Activated T-cell treated with anti-CD3 and anti-CD28 coated beads, Interleukin-2, amount 50 U/mL, for 72 hours (primary cell): ENCODE results near the gene ASIC4. TPM values are rescaled to one million over a fixed set of nuclear protein-coding genes. Genes with fewer than 3 reads are reported as not detected.
A peak's percentile ranks its signal among the peaks of the same experiment; 100 is the strongest.

Experiments
- ATAC-seq, 2 donors: fragments of 150-1000 bp; cut with Tn5 transposase; replicated peaks in 1 of 2; 2 replicates each; pipeline ENCODE4 v1.10.0; 2021; ENCODE audit warnings: moderate library complexity in 2 of 2, mild to moderate bottlenecking in 1 of 2
- DNase-seq, 2 donors: peaks; one replicate each; pipeline ENCODE4 v3.0.0; 2021 to 2022; ENCODE audit warnings: mixed read lengths in 1 of 2
- H3K27ac Mint-ChIP-seq: one replicate; pipeline ENCODE4 v1.8.0; 2022; ENCODE audit warnings: mild to moderate bottlenecking, moderate library complexity, mixed read lengths
- H3K27me3 Mint-ChIP-seq: one replicate; pipeline ENCODE4 v1.8.0; 2022; ENCODE audit warnings: low read depth, mixed read lengths
- H3K36me3 Mint-ChIP-seq, 2 donors: one replicate each; pipeline ENCODE4 v1.8.0; 2022; ENCODE audit warnings: mixed read lengths in 2 of 2, mild to moderate bottlenecking in 1 of 2; ENCODE audit not compliant: insufficient read depth in 2 of 2
- H3K4me1 Mint-ChIP-seq: one replicate; pipeline ENCODE4 v1.8.0; 2022; ENCODE audit warnings: low read depth, mixed read lengths
- H3K4me3 Mint-ChIP-seq, 2 donors: one replicate each; pipeline ENCODE4 v1.8.0; 2022; ENCODE audit warnings: mild to moderate bottlenecking in 2 of 2, mixed read lengths in 2 of 2, moderate library complexity in 2 of 2
- H3K9me3 Mint-ChIP-seq, 2 donors: one replicate each; pipeline ENCODE4 v1.8.0; 2022; ENCODE audit warnings: mixed read lengths in 2 of 2
- total RNA-seq, 2 donors: library from RNA; stranded (reverse); gene quantifications; one replicate each; pipeline ENCODE4 v1.2.3, GENCODE V29; 2022

Gene ASIC4
- total RNA-seq, 2 donors from 2014 or later = 0.19 to 0.30 TPM

DNA sequence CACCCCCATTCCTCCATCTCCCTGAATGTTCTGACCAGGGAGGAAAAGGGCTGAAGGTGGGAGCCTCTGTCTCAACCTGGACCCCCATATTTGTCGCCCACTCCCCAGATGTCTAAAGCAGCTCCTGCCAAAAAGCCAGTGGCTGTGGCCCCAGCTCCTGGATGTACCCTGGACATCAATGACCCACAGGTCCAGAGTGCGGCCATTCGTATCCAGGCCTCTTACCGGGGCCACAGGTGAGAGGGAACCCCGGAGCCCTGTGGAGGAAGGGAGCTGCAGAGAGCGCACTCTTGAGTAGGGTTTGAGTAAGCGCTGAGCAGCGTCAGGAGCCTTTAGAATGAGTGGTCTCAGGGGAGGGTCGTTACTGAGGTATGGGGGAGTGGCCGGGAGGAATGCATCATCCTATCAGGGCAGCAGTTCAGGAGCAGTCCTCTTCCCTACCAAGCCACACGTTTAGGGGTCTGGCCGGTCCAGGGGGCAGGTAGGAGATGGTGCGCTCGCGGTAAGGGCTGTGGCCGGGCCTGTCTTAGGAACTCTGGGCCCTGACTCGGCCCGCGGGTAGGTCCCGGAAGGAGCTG lies 17.9 kb upstream of the ASIC4 start:
- H3K9me3 Mint-ChIP-seq = no peaks in the 10 kb centered on the region
- peaks cover 2 to 5% of the 10 kb centered on the region in 2 donors for H3K36me3 Mint-ChIP-seq
- no peak overlapping the region for H3K27ac Mint-ChIP-seq
- no peak for ATAC-seq
- H3K4me3 Mint-ChIP-seq = peak overlapping the region; percentile 12 to 98
- H3K4me1 Mint-ChIP-seq = peaks cover 37% of the 10 kb centered on the region
- DNase-seq = no peak
- peaks cover 53% of the 10 kb centered on the region for H3K27me3 Mint-ChIP-seq

DNA sequence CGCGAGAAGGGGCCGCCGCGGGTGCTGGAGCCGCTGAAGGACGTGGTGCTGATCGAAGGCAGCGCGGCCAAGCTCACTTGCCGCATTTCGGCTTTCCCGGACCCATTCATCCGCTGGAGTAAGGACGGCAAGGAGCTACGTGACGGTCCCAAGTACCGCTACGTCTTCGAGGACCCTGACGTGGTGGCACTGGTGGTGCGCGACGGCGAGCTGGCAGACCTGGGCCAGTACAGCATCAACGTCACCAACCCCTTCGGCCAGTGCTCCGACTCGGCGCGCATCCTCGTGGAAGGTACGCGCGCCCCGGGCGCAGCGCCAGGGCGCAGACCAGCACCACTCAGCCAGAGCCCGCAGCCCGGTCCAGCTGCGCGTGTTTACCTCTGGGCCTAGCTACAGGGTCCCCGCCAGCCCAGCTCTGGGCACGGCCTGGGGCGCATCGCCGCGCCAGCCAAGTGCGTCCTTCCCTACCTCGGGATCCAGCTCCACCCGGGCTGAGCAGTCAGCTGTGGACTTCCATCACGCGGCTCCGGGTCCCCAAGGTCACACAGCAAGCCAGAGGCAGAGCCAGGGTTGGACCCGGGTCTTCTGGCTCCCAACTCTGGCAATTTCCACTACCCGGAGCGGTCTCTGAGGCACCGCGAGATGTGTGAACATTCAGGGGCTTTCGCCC lies 17.3 kb upstream of the ASIC4 start:
- peaks cover 37% of the 10 kb centered on the region for H3K4me1 Mint-ChIP-seq
- H3K4me3 Mint-ChIP-seq = peak overlapping the region; percentile 95 to 98
- H3K27me3 Mint-ChIP-seq = peaks cover 53% of the 10 kb centered on the region
- H3K36me3 Mint-ChIP-seq = peaks cover 2 to 5% of the 10 kb centered on the region in 2 donors
- no peak for DNase-seq
- no peak for ATAC-seq
- no peaks in the 10 kb centered on the region for H3K9me3 Mint-ChIP-seq
- H3K27ac Mint-ChIP-seq = no peak overlapping the region

DNA sequence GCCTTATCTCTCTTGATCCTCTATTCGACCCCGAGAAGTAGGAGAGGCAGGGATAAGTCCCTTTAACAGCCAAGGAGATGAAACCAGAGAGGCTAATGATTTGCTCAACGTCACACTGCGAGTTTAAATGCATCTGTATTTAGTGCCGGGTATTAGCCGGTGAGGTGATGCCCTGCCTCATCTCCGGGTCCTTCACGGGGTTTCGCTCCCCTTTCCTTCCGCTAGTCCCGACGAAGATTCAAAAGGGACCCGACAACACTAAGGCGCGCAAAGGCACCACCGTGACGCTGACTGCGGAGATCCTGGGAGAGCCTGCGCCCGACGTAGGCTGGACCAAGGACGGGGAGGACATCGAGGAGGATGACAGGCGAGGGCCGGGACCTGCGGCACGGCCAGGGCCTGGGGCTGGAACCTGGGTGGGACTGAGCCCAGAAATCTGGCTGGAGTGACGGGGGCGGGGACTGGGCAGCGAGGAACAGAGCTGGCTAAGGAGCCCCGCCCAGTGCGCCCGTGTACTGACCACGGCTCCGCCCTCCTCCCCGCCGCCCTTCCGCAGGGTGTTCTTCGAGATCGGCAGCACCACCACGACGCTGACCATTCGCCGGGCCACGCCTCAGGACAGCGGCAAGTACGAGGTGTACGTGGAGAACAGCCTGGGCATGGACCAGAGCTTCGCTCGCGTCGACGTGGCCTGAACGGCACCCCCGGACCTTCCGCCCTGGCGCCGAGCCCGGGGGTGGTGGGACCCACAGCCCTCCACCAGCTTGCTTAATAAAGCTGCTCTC lies 16.6 kb upstream of the ASIC4 start:
- ATAC-seq (peak; percentile 33 to 47), DNase-seq (peak; percentile 58 to 61)
- Mint-ChIP-seq H3K27ac (no peak overlapping the region), H3K36me3 (peaks cover 2 to 5% of the 10 kb centered on the region in 2 donors), H3K4me3 (peak overlapping the region; percentile 95 to 98), H3K27me3 (peaks cover 52% of the 10 kb centered on the region), H3K9me3 (no peaks in the 10 kb centered on the region), H3K4me1 (peaks cover 37% of the 10 kb centered on the region)

DNA sequence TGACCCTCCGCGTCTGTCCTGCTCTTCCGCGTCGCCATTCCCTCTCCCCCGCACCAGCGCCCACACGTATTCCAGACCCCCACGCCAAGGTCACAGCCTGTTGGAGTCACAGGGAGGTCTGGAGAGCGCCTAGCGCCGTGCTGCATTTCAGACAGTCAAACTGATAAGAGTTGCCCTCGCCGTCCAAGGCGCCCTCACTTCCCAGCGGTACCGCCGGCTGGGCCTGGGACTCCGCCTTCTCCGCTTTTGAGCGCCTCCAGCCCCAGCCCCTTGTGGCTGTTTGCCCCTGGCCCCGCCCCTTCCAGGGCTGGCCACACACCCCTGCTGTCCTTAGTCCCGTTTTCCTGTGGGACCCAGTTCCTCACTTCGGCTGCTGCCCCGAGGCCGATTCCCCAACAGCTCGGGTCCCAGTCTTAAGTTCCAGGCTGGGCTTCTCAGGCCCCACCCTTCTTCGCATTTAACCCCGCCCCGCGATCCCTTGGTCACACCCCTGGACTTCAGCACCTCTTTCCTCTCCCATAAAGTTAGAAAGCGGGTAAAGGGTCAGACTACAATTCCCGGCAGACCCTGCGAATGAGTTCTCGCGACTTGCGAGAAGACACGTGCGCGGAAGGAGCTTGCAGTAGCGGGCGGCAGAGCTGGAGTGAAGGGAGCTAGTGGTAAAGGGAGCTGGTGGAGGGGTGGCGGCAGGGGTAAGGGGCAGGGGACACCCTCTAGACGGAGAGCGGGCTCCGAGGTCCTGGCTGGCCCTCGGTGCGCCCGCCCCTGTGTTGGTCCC lies 15.8 kb upstream of the ASIC4 start, which contains the start of gene GMPPA:
TSS of gene GMPPA (plus strand) at position 612 of the 778 bp plus-strand sequence. CDS start 1,085 bp downstream, outside the sequence.
- DNase-seq = peak; percentile 92 to 95
- H3K4me1 Mint-ChIP-seq = peaks cover 37% of the 10 kb centered on the region
- peaks cover 44% of the 10 kb centered on the region for H3K27me3 Mint-ChIP-seq
- H3K27ac Mint-ChIP-seq = peak within 1 kb of the TSS; percentile 87
- peak within 1 kb of the TSS; percentile 95 to 98 for H3K4me3 Mint-ChIP-seq
- peaks cover 2 to 5% of the 10 kb centered on the region in 2 donors for H3K36me3 Mint-ChIP-seq
- peak; percentile 91 to 92 for ATAC-seq
- H3K9me3 Mint-ChIP-seq = no peaks in the 10 kb centered on the region

DNA sequence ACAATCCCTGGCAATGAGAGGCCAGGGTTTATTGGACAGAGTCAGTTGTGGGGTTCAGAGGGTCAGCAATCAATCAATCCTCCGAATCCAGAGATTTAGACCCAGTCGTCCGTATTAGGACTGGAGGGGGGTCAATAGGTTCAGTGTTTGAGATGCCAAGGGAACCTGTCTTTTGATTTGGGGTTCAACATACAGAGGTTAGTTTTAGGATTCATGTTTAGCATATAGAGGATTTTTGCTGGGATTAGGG lies 15.3 kb upstream of the ASIC4 start:
- H3K27ac Mint-ChIP-seq = peak overlapping the region; percentile 87
- no peak for ATAC-seq
- H3K4me3 Mint-ChIP-seq = peak overlapping the region; percentile 95 to 98

DNA sequence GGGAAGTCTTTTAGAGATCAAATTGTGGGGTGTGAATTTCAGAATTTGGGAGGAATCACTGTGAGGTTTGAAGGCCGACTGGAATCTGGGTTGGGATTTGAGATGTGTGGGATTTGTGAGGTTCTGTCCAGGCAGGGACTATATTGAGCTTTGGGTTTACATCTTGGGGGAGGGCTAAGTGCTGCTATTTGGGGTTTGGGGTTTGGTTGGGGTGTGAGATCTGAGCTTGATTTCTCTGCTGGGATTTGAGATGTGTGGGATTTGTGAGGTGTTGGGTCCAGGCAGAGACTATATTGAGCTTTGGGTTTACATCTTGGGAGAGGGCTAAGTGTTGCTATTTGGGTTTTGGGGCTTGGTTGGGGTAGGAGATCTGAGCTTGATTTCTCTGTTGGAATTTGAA lies 14.7 kb upstream of the ASIC4 start:
- Mint-ChIP-seq H3K27ac (peak overlapping the region; percentile 87), H3K9me3 (no peaks in the 10 kb centered on the region), H3K27me3 (peaks cover 33% of the 10 kb centered on the region), H3K4me3 (peak overlapping the region; percentile 95 to 98), H3K4me1 (peaks cover 41% of the 10 kb centered on the region), H3K36me3 (peaks cover 5% of the 10 kb centered on the region in 2 donors)
- DNase-seq (no peak), ATAC-seq (no peak)

More for the DNA sequence above, 15.3 kb upstream of the ASIC4 start:
- Mint-ChIP-seq H3K36me3 (peaks cover 2 to 5% of the 10 kb centered on the region in 2 donors), H3K4me1 (peaks cover 37% of the 10 kb centered on the region), H3K9me3 (no peaks in the 10 kb centered on the region), H3K27me3 (peaks cover 39% of the 10 kb centered on the region)
- DNase-seq = no peak

DNA sequence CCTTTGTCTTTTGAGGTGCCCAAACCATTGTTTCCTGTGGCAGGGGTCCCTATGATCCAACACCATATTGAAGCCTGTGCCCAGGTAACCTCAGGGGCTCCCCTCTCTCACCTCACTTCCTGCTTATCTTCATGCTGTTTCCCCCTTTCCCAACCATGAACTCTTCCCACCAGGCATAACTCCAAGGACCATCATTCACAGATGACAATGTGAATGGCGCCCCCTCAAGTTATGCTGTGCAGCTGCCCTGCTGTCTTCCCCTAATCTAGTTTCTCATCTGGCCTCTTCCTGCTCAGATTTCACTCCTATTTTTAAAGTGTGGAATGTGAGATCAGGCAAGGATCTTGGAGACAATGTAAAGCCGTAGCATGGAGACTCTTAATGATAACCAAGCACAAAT lies 14.1 kb upstream of the ASIC4 start:
- DNase-seq (no peak), ATAC-seq (no peak)
- Mint-ChIP-seq H3K9me3 (no peaks in the 10 kb centered on the region), H3K36me3 (peaks cover 5% of the 10 kb centered on the region in 2 donors), H3K4me1 (peaks cover 44% of the 10 kb centered on the region), H3K4me3 (peak overlapping the region; percentile 95 to 98), H3K27me3 (peaks cover 27% of the 10 kb centered on the region), H3K27ac (peak overlapping the region; percentile 52)

DNA sequence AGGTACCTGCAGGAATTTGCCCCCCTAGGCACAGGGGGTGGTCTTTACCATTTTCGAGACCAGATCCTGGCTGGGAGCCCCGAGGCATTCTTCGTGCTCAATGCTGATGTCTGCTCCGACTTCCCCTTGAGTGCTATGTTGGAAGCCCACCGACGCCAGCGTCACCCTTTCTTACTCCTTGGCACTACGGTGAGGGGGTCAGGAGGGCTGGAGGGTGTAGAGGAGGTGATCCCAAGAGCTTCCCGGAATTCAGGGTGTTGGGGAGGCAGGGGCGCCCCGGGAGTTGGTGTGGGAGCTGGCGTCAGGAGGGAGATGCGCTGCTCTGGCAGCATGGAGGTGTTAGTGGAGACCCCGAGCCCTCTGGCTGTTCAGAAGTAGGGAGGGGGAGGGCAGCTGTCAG lies 12.4 kb upstream of the ASIC4 start:
- no peak for DNase-seq
- no peaks in the 10 kb centered on the region for H3K9me3 Mint-ChIP-seq
- H3K27me3 Mint-ChIP-seq = peaks cover 16% of the 10 kb centered on the region
- H3K27ac Mint-ChIP-seq = no peak overlapping the region
- no peak overlapping the region for H3K4me3 Mint-ChIP-seq
- peaks cover 5 to 7% of the 10 kb centered on the region in 2 donors for H3K36me3 Mint-ChIP-seq
- ATAC-seq = no peak
- H3K4me1 Mint-ChIP-seq = peaks cover 38% of the 10 kb centered on the region

DNA sequence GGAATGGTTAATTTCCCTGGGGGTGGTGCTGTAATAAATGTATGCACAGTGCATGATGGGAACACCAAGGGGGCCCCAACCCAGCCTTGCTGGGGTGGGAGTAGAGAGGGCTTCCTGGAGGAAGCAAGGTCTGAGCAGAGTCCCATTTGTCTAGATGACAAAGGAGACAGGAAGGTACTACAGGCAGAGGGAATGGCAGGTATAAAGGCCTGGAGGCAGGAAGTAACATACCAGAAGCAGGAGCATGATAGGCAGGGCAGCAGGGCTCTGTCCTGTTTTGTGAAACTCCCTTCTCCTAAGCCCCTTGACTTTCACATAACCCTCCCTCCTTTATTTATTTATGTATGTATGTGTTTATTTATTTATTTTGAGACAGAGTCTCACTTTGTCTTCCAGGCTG lies 11.7 kb upstream of the ASIC4 start:
- H3K9me3 Mint-ChIP-seq = no peaks in the 10 kb centered on the region
- DNase-seq (no peak), ATAC-seq (no peak)
- H3K36me3 Mint-ChIP-seq = peaks cover 5 to 7% of the 10 kb centered on the region in 2 donors
- H3K27me3 Mint-ChIP-seq = peaks cover 8% of the 10 kb centered on the region
- no peak overlapping the region for H3K27ac Mint-ChIP-seq
- H3K4me1 Mint-ChIP-seq = peaks cover 32% of the 10 kb centered on the region
- no peak overlapping the region for H3K4me3 Mint-ChIP-seq

DNA sequence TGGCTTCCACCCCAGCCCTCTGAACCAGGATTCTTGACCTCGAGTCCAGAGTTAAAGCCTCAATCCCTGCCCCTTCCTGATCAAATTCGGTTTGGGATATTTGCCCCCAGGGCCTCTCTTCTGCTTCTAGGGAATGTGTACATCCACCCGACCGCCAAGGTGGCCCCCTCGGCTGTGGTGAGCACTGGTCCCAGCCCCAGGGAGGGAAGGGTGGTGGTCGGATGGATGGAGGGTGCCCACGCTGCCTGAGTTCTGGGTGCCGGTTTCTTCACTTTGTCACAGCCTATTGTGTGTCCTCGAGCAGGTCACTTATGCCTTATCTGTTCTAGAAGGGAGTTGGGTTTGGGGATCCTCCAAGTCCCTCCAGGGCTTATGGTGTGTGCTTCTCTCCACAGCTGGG lies 8.7 kb upstream of the ASIC4 start:
- no peak overlapping the region for H3K4me3 Mint-ChIP-seq
- ATAC-seq (no peak), DNase-seq (no peak)
- peaks cover 0 to 4% of the 10 kb centered on the region in 2 donors for H3K36me3 Mint-ChIP-seq
- no peak overlapping the region for H3K27ac Mint-ChIP-seq
- H3K27me3 Mint-ChIP-seq = peaks cover 13% of the 10 kb centered on the region
- peaks cover 18% of the 10 kb centered on the region for H3K4me1 Mint-ChIP-seq
- no peaks in the 10 kb centered on the region for H3K9me3 Mint-ChIP-seq

DNA sequence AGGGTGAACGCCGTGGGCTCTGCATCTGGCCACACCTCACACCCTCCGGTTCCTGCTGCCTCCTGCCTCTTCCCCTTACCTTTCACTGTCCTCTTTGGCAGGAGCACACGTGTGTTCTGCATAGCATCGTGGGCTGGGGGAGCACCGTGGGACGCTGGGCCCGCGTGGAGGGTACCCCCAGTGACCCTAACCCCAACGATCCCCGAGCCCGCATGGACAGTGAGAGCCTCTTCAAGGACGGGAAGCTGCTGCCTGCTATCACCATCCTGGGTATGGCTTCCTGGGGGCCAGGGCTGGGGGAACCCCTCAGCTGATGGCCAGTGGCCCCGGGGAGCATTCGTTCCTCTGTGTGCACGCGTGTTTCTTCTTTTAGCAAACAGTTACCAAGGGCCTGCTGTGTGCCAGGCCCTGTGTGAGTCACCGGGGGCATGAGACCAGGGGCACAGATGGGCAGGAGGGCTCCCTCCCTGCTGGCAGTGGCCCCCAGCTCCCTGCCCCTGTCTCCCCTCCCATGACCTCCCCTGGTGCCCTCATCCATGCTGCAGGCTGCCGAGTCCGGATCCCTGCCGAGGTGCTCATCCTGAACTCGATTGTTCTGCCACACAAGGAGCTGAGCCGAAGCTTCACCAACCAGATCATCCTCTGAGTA lies 8.0 kb upstream of the ASIC4 start:
- Mint-ChIP-seq H3K9me3 (no peaks in the 10 kb centered on the region), H3K4me1 (peaks cover 18% of the 10 kb centered on the region), H3K27ac (no peak overlapping the region), H3K27me3 (peaks cover 20% of the 10 kb centered on the region), H3K36me3 (peaks cover 0 to 4% of the 10 kb centered on the region in 2 donors), H3K4me3 (no peak overlapping the region)
- DNase-seq = no peak
- ATAC-seq = no peak

DNA sequence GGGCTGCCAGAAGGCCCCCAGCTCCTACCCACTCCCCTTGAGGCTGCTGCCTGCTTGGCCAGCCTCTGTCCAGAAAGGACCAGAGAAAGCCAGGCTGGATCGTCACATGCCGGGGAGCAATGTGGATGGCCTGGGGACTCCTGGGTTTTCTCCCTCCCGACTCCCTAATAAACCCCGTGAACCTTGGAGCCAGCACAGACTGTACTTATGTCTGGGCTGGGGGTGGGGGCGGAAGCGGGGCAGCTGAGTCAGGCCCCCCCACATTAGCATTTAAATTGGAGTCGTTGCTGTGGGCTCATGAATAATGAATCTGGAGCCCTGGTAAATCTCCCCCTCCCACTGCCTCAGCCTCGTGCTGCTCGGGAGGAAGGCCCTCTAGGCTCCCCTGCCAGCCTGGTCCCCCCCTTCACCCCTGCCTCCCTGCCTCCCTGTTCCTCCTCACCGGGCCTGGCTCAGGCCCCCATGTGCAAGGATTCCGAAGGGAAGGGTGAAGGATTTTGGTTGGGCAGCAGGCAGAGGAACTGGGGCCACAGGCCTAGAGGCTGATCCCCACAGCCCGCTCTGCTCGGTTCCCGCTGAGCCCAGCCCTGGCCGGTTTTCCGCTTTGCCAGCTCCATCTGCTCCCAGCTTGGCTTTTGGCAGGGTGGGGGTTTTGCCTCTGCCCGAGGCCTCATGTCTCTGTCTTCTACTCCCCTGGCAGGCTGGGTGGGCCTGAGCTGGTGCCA lies 7.3 kb upstream of the ASIC4 start:
- H3K9me3 Mint-ChIP-seq = no peaks in the 10 kb centered on the region
- ATAC-seq (no peak), DNase-seq (no peak)
- H3K4me1 Mint-ChIP-seq = peaks cover 18% of the 10 kb centered on the region
- no peak overlapping the region for H3K27ac Mint-ChIP-seq
- H3K36me3 Mint-ChIP-seq = peaks cover 0 to 4% of the 10 kb centered on the region in 2 donors
- H3K27me3 Mint-ChIP-seq = peaks cover 27% of the 10 kb centered on the region
- no peak overlapping the region for H3K4me3 Mint-ChIP-seq
